CD4-positive, alpha-beta T cell treated with Interleukin-15 for 1 hour (primary cell): Measurements from ENCODE around the gene SERPINA10.
"Not testable (repeated sequence)": the region's sequence is repeated elsewhere in the genome, so short reads cannot be mapped to it uniquely, and the experiment has no call there.

Experiments
- DNase-seq: peaks from one replicate; pipeline ENCODE4 v3.0.0-alpha.2; 2020

The SERPINA10 gene

DNA sequence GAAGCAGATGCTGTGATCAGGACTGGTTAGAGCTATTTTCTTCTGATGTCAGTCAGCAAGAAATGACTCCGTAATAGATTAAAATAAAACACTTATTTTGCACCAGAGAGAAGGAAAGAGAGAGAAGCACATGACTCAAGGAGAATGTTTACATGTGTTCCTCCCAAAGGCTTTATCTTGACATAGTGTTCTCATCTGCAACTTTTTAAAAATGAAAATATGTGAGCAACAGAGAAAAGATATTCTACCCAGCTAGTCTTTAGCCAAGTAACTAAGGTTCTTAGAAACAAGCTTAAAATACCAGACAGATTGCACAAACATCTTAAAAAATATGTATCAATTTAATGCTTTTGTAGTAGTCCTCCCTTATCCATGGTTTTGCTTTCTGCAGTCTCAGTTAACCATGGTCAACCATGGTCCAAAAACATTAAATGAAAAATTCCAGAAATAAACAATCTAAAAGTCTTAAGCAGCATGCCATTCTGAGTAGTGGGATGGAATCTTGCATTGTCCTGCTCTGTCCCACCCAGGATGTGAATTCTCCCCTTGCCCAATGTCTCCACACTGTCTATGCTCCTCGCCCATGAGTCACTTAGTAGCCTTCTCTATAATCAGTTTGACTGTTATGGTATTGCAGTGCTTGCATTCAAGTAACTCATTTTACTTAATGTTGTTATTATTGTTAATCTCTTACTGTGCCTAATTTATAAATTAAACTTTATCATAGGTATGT, 9.9 kb downstream of the SERPINA10 start:
- no peak for DNase-seq

DNA sequence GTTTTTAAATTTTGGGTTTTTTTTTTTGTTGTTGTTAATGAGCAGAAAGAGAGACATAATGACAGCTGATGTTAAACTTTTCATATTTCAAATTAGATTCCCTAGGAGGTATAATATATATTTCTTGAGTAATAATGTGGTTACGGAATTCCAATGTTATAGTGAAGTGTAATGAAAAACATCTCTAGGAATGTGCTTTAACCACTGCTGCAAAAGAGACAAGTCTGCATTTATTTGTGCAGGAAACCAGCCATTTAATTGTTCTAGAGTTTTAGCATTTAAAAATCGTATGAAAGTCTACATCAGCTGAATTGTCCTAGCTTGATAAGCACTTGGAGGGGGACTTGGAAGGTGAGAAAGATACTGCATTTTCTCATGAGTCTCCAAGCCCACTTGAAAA, 14.3 kb downstream of the SERPINA10 start:
- DNase-seq, result no peak

DNA sequence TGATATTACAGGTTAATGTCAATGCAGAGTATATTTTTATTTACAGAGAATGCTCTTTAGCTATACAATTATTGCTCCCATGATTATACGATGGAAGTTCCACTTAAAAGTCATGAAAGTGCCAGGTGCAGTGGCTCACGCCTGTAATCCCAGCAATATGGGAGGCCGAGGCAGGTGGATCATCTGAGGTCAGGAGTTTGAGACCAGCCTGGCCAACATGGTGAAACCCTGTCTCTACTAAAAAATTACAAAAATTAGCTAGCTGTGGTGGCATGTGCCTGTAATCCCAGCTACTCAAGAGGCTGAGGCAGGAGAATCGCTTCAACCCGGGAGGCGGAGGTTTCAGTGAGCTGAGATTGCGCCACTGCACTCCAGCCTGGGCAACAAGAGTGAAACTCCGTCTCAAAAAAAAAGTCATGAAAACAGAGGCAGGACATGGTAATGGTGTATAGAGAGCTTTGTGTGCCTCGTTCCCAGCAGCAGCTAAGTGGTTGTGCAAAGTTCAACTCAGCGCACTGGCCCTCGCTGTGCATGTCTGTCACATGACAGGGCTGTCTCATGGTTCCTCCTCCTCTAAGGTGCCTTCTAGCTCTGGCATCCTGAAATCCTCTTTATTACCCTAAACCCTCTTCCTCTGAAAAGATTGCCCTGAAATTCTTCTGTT, 16.0 kb downstream of the SERPINA10 start:
- DNase-seq, result not testable (repeated sequence)

DNA sequence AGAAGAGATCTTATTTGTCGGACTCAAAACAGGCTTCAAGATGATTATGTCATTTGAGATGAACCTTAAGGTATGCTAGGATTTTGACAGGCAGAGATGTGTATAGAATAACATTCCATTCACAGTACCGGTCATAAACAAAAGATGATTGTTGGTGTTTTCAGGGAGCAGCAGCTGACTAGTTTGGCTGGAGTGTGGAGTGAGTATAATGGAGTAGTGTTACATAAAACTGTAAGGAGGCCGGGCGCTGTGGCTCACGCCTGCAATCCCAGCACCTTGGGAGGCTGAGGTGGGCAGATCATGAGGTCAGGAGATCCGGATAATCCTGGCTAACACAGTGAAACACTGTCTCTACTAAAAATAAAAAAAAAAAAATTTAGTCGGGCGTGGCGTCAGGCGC, 23.9 kb downstream of the SERPINA10 start:
- no peak for DNase-seq

DNA sequence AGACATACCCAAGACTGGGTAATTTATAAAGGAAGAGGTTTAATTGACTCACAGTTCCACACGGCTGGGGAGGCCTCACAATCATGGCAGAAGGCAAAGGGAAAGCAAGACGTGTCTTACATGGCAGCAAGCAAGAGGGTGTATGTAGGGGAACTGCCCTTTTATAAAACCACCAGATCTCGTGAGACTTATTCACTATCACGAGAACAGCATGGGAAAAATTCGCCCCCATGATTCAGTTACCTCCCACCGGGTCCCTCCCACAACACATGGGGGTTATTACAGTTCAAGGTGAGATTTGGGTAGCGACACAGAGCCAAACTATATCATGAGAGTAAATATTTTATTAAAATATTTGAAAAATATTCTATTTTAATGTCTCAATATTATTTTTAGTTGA, 24.5 kb downstream of the SERPINA10 start:
- DNase-seq, result not testable (repeated sequence)

DNA sequence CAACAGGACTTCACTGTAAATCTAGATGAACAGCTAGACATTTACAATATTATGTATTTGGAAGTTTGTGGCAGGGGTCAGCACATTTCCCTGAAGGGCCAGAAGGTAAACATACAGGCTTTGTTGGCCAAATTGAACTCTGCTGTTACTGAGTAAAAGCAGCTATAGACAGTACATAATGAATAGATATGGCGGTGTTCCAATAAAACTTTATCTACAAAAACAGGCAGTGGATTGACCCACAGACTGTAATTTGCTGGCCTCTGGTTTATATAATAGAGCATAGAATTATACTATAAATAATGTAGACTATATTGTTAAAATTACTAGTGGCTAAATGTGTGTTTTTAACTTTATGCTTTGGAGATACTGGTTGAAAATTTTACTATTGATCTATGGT, 25.7 kb downstream of the SERPINA10 start:
- DNase-seq, result no peak

DNA sequence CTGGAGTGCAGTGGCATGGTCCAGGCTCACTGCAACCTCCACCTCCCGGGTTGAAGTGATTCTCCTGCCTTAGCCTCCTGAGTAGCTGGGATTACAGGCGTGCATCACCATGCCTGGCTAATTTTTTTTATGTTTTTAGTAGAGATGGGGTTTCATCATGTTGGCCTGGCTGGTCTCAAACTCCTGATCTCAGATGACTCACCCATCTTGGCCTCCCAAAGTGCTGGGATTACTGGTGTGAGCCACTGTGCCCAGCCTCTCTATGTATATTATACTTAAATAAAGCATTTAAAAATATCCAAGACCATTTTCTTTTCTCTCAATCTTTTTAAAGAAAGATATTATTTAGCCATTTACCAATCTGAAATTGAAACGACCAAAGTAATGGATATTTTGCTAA, 28.9 kb downstream of the SERPINA10 start:
- DNase-seq, result not testable (repeated sequence)

DNA sequence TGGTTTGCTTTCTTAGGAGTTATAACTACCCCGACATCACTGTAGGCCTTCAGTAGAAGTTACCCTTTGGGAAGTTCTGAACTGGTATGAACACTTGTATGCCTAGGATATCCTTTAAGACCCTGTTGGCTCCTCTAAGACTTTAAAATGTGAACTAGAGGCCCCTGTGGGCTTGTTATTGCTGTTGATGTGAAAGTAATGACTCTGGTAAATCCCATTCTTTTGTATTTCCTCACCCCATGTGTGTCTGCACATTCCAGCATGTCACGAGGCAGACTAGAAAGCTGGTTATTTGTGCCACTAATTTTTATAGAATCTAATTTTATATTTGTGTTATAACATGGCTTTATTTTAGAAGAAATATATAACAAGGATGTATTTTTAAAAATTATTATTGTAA, 48.9 kb downstream of the SERPINA10 start:
- no peak for DNase-seq

DNA sequence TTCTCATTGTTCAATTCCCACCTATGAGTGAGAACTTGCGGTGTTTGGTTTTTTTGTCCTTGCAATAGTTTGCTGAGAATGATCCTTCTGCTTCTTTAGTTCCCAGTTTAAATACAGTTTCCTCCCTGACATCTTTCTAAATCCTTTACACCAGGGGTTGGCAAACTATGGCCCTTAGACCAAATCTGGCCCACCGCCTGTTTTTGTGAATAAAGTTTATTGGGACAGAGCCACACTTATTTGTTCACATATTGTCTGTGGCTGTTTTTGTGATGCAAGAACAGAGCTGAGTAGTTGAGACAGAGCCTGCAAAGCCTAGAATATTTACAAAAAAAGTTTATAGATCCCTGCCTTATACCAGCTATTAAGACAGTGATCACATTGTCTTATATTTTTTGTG, 53.7 kb downstream of the SERPINA10 start:
- no peak for DNase-seq

DNA sequence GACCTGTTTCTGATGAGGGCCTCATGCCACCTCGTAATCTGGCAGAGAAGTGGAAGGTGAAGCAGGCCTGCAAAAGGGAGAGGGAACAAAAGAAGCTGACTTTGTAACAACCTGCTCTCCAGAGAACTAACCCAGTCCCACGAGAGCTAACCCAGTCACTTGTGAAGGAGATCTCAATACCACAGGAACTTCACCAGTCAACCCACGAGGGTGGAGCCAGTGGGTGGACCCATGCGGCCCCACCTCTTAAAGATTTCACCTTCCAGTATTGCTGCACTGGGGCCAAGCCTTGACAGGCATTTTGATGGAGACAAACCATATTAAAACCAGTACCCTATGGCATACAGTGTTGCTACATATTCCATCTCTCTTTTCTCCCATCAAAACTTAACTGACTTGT, 55.1 kb downstream of the SERPINA10 start:
- no peak for DNase-seq

DNA sequence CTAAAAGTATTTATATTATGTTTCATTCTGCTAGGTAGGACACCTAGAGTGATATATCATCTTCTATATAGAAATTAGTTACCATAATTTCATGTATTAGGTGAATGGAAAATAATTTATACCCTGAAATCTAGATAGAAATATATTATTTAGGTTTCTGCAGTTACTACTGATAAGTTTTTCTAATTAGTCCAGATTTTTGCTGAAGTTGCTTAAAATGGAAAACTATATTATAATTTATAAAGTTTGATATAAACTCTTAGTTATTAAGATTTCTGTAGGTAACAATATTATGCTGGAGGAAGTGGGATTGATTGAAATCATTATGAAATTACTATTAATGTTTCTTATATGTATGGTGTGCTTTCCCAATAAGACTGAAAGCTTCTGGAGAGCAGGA, 56.0 kb downstream of the SERPINA10 start:
- no peak for DNase-seq
